GM06990 (cell line): ENCODE measurements around the gene DDAH1.

Experiments used
- DNase-seq: peaks from one replicate; pipeline ENCODE4 v3.0.0-alpha.2; 2011; ENCODE audit not compliant: insufficient read length; ENCODE audit errors: extremely low read depth
- H3K27me3 ChIP-seq: replicated peaks from 2 replicates; pipeline ENCODE4 v1.6.0; 2011; ENCODE audit warnings: low read length; ENCODE audit not compliant: control insufficient read depth, insufficient read depth
- H3K36me3 ChIP-seq: 2 replicates; pipeline ENCODE4 v1.5.1; 2011; ENCODE audit warnings: low read length; ENCODE audit not compliant: control insufficient read depth, insufficient read depth
- H3K4me3 ChIP-seq: replicated peaks from 2 replicates; pipeline ENCODE4 v1.5.1; 2011; ENCODE audit warnings: low read depth, mild to moderate bottlenecking, control low read depth, low read length
- CTCF ChIP-seq: IDR thresholded peaks from 2 replicates; pipeline ENCODE4 v1.5.1; 2011; ENCODE audit warnings: low read length, control low read depth, mild to moderate bottlenecking, inconsistent platforms; ENCODE audit not compliant: insufficient read depth, poor library complexity, severe bottlenecking

Gene DDAH1

GRCh38 chr1:85433096-85433495, 31.9 kb downstream of the DDAH1 start:
- no peaks in the 10 kb centered on the region for H3K36me3 ChIP-seq
- H3K4me3 ChIP-seq = no peak overlapping the region
- no peaks in the 10 kb centered on the region for H3K27me3 ChIP-seq
- TF ChIP-seq CTCF = no peak
- no peak for DNase-seq

GRCh38 chr1:85428471-85429089, 36.4 kb downstream of the DDAH1 start:
- no peak for DNase-seq
- H3K36me3 ChIP-seq = no peaks in the 10 kb centered on the region
- H3K27me3 ChIP-seq = no peaks in the 10 kb centered on the region
- H3K4me3 ChIP-seq = no peak overlapping the region
- TF ChIP-seq CTCF = no peak

- Histone ChIP-seq H3K27me3 (no peaks in the 10 kb centered on the region), H3K36me3 (no peaks in the 10 kb centered on the region), H3K4me3 (no peak overlapping the region)
- DNase-seq = no peak
- TF ChIP-seq CTCF = no peak
Measured at GRCh38 chr1:85427849-85428248, 37.1 kb downstream of the DDAH1 start.

GRCh38 chr1:85427331-85427730, 37.6 kb downstream of the DDAH1 start:
- TF ChIP-seq CTCF = no peak
- DNase-seq = no peak
- Histone ChIP-seq H3K4me3 (no peak overlapping the region), H3K27me3 (no peaks in the 10 kb centered on the region), H3K36me3 (no peaks in the 10 kb centered on the region)

DNA sequence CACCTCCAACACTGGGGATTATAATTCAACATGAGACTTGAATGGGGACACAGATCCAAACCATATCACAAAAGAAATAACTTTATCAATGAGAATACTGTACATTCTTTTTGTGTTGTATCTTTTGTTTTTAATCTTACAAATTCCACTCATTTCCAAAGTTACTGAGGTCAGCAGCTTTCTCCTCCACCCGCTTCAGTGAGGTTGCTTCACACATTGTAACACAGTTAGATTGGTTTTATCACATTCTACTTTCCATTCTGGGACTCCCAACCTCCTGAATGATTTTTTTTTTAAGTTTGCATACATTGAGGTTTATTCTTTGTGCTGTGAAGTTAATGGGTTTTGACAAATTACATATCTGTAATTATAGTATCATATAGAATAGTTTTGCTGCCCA, 43.8 kb downstream of the DDAH1 start:
- Histone ChIP-seq H3K27me3 (no peaks in the 10 kb centered on the region), H3K4me3 (no peak overlapping the region), H3K36me3 (no peaks in the 10 kb centered on the region)
- TF ChIP-seq CTCF = no peak
- no peak for DNase-seq

DNA sequence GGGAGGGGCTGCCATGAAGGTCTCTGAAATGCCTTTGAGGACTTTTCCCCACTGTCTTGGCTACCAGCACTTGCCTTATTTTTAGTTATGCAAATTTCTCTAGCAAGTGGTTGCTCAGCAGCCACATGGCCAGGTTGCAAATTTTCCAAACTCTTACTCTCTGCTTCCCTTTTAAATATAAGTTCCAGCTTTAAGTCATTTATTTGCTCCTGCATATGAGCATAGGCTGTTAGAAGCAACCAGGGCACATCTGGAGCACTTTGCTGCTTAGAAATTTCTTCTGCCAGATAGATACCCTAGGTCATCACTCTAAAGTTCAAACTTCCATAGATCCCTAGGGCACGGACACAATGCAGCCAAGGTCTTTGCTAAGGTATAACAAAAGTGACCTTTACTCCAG, 44.8 kb downstream of the DDAH1 start:
- no peak for TF ChIP-seq CTCF
- no peaks in the 10 kb centered on the region for H3K36me3 ChIP-seq
- no peaks in the 10 kb centered on the region for H3K27me3 ChIP-seq
- DNase-seq = no peak
- H3K4me3 ChIP-seq = no peak overlapping the region
